Suprapubic skin (tissue), 4 donors: ENCODE measurements around the gene SPATS2.

Experiments
- EP300 ChIP-seq: sonication (generic); formaldehyde crosslinking; IDR thresholded peaks from one replicate; pipeline ENCODE4 v1.6.1; 2017; ENCODE audit warnings: antibody characterized with exemption
- POLR2A ChIP-seq, 2 donors: fragments of 450-650 bp; IDR thresholded peaks; one replicate each; pipeline ENCODE4 v1.6.1; 2017; ENCODE audit warnings: antibody characterized with exemption in 2 of 2, mild to moderate bottlenecking in 2 of 2, moderate library complexity in 2 of 2
- POLR2AphosphoS5 ChIP-seq, 3 donors: sonication (generic); formaldehyde crosslinking; IDR thresholded peaks; one replicate each; pipeline ENCODE4 v1.6.1; 2017; ENCODE audit warnings: antibody characterized with exemption in 3 of 3
- TF ChIP-seq, protein P1 (sequence below), 2 donors: fragments of 200-600 bp in 1 of 2; fragments of 450-650 bp in 1 of 2; sonication (generic) in 1 of 2; IDR thresholded peaks; one replicate each; pipeline ENCODE4 v1.5.1; 2016 to 2019; ENCODE audit warnings: antibody characterized with exemption in 2 of 2, mild to moderate bottlenecking in 1 of 2, moderate library complexity in 1 of 2

DNA sequence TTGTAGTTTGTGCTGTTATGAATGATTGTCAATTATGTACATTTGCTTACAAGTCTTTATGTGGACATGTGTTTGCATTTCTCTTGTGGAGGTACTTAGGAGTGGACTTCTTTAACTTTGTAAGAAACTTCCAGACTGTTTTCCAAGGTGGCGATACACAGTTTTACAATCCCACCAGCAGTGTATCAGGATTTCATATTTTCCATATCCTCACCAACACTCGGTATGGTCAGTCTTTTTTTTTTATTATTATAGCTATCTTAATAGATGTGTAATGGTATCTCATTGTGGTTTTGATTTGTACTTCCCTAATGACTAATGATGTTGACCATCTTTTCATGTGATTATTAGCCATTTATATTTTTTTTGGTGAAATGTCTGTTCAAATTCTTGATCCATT is 97.9 kb downstream of the SPATS2 start:
- TF ChIP-seq, protein P1, sequence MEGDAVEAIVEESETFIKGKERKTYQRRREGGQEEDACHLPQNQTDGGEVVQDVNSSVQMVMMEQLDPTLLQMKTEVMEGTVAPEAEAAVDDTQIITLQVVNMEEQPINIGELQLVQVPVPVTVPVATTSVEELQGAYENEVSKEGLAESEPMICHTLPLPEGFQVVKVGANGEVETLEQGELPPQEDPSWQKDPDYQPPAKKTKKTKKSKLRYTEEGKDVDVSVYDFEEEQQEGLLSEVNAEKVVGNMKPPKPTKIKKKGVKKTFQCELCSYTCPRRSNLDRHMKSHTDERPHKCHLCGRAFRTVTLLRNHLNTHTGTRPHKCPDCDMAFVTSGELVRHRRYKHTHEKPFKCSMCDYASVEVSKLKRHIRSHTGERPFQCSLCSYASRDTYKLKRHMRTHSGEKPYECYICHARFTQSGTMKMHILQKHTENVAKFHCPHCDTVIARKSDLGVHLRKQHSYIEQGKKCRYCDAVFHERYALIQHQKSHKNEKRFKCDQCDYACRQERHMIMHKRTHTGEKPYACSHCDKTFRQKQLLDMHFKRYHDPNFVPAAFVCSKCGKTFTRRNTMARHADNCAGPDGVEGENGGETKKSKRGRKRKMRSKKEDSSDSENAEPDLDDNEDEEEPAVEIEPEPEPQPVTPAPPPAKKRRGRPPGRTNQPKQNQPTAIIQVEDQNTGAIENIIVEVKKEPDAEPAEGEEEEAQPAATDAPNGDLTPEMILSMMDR (IDR thresholded peaks at IDR 0.05) = no peak
- TF ChIP-seq POLR2A (IDR thresholded peaks at IDR 0.05) = no peak
- no peak for TF ChIP-seq EP300
- TF ChIP-seq POLR2AphosphoS5 (IDR thresholded peaks at IDR 0.05) = no peak
